Erythroblast (primary cell): ENCODE results near the gene BOLA3.

Source experiments
- GATA1 ChIP-seq: IDR thresholded peaks from 2 replicates; pipeline ENCODE4 v1.6.1; 2011; ENCODE audit warnings: low read depth, mild to moderate bottlenecking, control low read depth, low read length, moderate library complexity
- POLR2A ChIP-seq: IDR thresholded peaks from 2 replicates; pipeline ENCODE4 v1.6.1; 2011; ENCODE audit warnings: mild to moderate bottlenecking, low read length

GRCh38 chr2:74102516-74102915, 45.2 kb downstream of the BOLA3 start:
- TF ChIP-seq POLR2A: no peak
- TF ChIP-seq GATA1: no peak
